ENCODE results near the gene NAA15.

DNA sequence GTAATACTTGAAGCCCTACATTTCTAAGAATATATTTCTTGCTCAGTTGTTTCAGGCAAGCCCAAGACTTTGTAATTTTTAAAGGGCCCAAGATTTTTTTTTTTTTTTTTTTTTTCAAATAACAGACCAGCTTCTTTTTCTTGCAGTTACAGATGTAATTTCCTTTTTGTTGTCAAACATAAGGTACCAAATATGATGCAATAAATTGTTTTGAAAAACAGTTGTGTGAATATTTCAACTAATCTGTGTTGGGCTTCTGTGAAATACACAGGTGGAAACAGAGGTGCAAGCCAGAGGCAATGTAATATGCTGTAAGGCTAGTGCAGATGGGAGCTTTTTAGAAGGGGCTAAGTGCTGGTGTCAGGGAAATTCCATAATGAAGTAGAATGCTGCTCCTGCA lies 87.8 kb downstream of the NAA15 start:
- TF ChIP-seq ZNF138 (CRISPR knock-in tag; conservative IDR thresholded peaks at IDR 0.05): no peak
- TF ChIP-seq, protein P1, sequence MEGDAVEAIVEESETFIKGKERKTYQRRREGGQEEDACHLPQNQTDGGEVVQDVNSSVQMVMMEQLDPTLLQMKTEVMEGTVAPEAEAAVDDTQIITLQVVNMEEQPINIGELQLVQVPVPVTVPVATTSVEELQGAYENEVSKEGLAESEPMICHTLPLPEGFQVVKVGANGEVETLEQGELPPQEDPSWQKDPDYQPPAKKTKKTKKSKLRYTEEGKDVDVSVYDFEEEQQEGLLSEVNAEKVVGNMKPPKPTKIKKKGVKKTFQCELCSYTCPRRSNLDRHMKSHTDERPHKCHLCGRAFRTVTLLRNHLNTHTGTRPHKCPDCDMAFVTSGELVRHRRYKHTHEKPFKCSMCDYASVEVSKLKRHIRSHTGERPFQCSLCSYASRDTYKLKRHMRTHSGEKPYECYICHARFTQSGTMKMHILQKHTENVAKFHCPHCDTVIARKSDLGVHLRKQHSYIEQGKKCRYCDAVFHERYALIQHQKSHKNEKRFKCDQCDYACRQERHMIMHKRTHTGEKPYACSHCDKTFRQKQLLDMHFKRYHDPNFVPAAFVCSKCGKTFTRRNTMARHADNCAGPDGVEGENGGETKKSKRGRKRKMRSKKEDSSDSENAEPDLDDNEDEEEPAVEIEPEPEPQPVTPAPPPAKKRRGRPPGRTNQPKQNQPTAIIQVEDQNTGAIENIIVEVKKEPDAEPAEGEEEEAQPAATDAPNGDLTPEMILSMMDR (IDR thresholded peaks at IDR 0.05): no peak
- TF ChIP-seq, protein P2, sequence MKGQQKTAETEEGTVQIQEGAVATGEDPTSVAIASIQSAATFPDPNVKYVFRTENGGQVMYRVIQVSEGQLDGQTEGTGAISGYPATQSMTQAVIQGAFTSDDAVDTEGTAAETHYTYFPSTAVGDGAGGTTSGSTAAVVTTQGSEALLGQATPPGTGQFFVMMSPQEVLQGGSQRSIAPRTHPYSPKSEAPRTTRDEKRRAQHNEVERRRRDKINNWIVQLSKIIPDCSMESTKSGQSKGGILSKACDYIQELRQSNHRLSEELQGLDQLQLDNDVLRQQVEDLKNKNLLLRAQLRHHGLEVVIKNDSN (CRISPR knock-in tag; IDR thresholded peaks at IDR 0.05): no peak
- no peak for TF ChIP-seq ZNF396 (CRISPR knock-in tag; IDR thresholded peaks at IDR 0.05; ENCODE audit: borderline replicate concordance)
- TF ChIP-seq NFYB (CRISPR knock-in tag; conservative IDR thresholded peaks at IDR 0.05; ENCODE audit: low read depth): no peak
- no peak for TF ChIP-seq JUN (CRISPR knock-in tag; IDR thresholded peaks at IDR 0.05)
- no peak for TF ChIP-seq MXD4 (CRISPR knock-in tag; IDR thresholded peaks at IDR 0.05; ENCODE audit: borderline replicate concordance)
